Karpas-422 (cell line): ENCODE measurements around the gene CSRNP3. TPM values are rescaled to one million over a fixed set of nuclear protein-coding genes. Genes with fewer than 3 reads are reported as not detected.

Experiments
- DNase-seq: peaks from one replicate; pipeline ENCODE4 v3.0.0-alpha.2; 2015
- H2AFZ ChIP-seq: fragments of 200-600 bp; sonication (generic); 2 replicates; pipeline ENCODE4 v1.6.1; 2014; ENCODE audit warnings: antibody characterized with exemption, low read length, mixed read lengths
- H3K27ac ChIP-seq: fragments of 200-600 bp; sonication (generic); 2 replicates; pipeline ENCODE4 v1.5.1; 2014; ENCODE audit warnings: mild to moderate bottlenecking, low read length, moderate library complexity
- H3K27me3 ChIP-seq: fragments of 200-600 bp; sonication (generic); 2 replicates; pipeline ENCODE4 v1.6.1; 2014; ENCODE audit warnings: low read length, mixed read lengths
- H3K36me3 ChIP-seq: fragments of 200-600 bp; sonication (generic); 2 replicates; pipeline ENCODE4 v1.6.1; 2014; ENCODE audit warnings: low read length, mixed read lengths; ENCODE audit not compliant: insufficient read depth
- H3K4me1 ChIP-seq: fragments of 200-600 bp; sonication (generic); 2 replicates; pipeline ENCODE4 v1.6.1; 2014; ENCODE audit warnings: mild to moderate bottlenecking, low read length, mixed read lengths
- H3K4me2 ChIP-seq: fragments of 200-600 bp; sonication (generic); 2 replicates; pipeline ENCODE4 v1.6.1; 2014; ENCODE audit warnings: low read length, low read depth, mild to moderate bottlenecking; ENCODE audit not compliant: poor library complexity, severe bottlenecking
- H3K4me3 ChIP-seq: fragments of 200-600 bp; sonication (generic); 2 replicates; pipeline ENCODE4 v1.5.1; 2014; ENCODE audit warnings: mild to moderate bottlenecking, antibody characterized with exemption, low read length, mixed read lengths
- H3K79me2 ChIP-seq: fragments of 200-600 bp; sonication (generic); 2 replicates; pipeline ENCODE4 v1.6.1; 2014; ENCODE audit warnings: mild to moderate bottlenecking, low read length, mixed read lengths
- H3K9ac ChIP-seq: fragments of 200-600 bp; sonication (generic); 2 replicates; pipeline ENCODE4 v1.6.0; 2014; ENCODE audit warnings: low read length
- H3K9me2 ChIP-seq: fragments of 200-600 bp; sonication (generic), shearing (Covaris generic); replicated peaks from 2 replicates; pipeline ENCODE4 v1.6.0; 2014; ENCODE audit warnings: mild to moderate bottlenecking, low read length, moderate library complexity; ENCODE audit not compliant: insufficient read depth
- H3K9me3 ChIP-seq: fragments of 300-700, 200-600 bp; sonication (generic); 2 replicates; pipeline ENCODE4 v1.6.1; 2014; ENCODE audit warnings: low read length, mixed read lengths
- H4K20me1 ChIP-seq: fragments of 200-600 bp; sonication (generic); 2 replicates; pipeline ENCODE4 v1.6.1; 2014; ENCODE audit warnings: mild to moderate bottlenecking, antibody characterized with exemption, low read length, low read depth; ENCODE audit not compliant: insufficient read depth
- total RNA-seq: library from RNA; depleted of rRNA; stranded (reverse); fragments of >200 nt; shearing (Covaris generic); gene quantifications from 2 replicates; pipeline ENCODE4 v1.2.3, GENCODE V29; 2014; ENCODE audit warnings: low replicate concordance

CSRNP3 gene
- total RNA-seq, 1 experiment from 2014 or later = 16.8 TPM

DNA sequence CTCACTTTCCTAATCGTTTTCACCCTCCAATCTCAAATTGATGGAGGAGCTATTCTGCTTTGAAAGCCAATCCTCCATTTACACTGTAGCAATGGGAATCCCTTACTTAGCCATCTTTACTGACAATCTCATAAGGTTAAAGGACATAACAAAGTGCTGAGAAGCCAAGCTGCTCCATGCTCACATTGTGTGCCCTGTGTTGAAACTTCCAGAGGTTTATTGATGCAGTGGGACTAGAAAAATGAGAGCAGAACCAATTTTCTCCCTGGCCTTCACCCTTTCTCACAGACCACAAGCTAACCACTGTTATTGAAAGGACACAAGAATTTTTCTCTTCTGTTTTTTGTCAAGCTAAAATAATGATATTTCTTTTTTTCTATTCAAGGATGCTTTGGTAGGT lies 63.8 kb downstream of the CSRNP3 start:
- Histone ChIP-seq H3K9me2 (no peaks in the 10 kb centered on the region), H3K9me3 (no peaks in the 10 kb centered on the region), H3K4me1 (no peaks in the 10 kb centered on the region), H3K27ac (no peak overlapping the region), H3K79me2 (no peaks in the 10 kb centered on the region), H3K4me2 (no peak overlapping the region), H3K9ac (no peak overlapping the region), H3K4me3 (no peak overlapping the region), H3K27me3 (no peaks in the 10 kb centered on the region), H2AFZ (no peak overlapping the region), H3K36me3 (no peaks in the 10 kb centered on the region), H4K20me1 (no peaks in the 10 kb centered on the region)
- no peak for DNase-seq

GRCh38 chr2:165535471-165535870 lies 66.0 kb downstream of the CSRNP3 start:
- Histone ChIP-seq H3K27ac (no peak overlapping the region), H4K20me1 (no peaks in the 10 kb centered on the region), H3K9me2 (no peaks in the 10 kb centered on the region), H3K4me3 (no peak overlapping the region), H3K9me3 (no peaks in the 10 kb centered on the region), H3K9ac (no peak overlapping the region), H3K4me1 (no peaks in the 10 kb centered on the region), H3K27me3 (no peaks in the 10 kb centered on the region), H3K4me2 (no peak overlapping the region), H3K36me3 (no peaks in the 10 kb centered on the region), H3K79me2 (no peaks in the 10 kb centered on the region), H2AFZ (no peak overlapping the region)
- DNase-seq = no peak

- Histone ChIP-seq H4K20me1 (no peaks in the 10 kb centered on the region), H3K4me1 (no peaks in the 10 kb centered on the region), H3K4me3 (no peak overlapping the region), H3K79me2 (no peaks in the 10 kb centered on the region), H3K27ac (no peak overlapping the region), H3K9me2 (no peaks in the 10 kb centered on the region), H2AFZ (no peak overlapping the region), H3K36me3 (no peaks in the 10 kb centered on the region), H3K9me3 (no peaks in the 10 kb centered on the region), H3K27me3 (no peaks in the 10 kb centered on the region), H3K9ac (no peak overlapping the region), H3K4me2 (no peak overlapping the region)
- no peak for DNase-seq
These were observed 67.5 kb downstream of the CSRNP3 start for GRCh38 chr2:165536851-165537499.

- H3K79me2 ChIP-seq = no peaks in the 10 kb centered on the region
- H3K27ac ChIP-seq = no peak overlapping the region
- H3K36me3 ChIP-seq = no peaks in the 10 kb centered on the region
- no peaks in the 10 kb centered on the region for H3K4me1 ChIP-seq
- H3K27me3 ChIP-seq = no peaks in the 10 kb centered on the region
- H3K9me2 ChIP-seq = no peaks in the 10 kb centered on the region
- no peaks in the 10 kb centered on the region for H3K9me3 ChIP-seq
- no peak overlapping the region for H3K9ac ChIP-seq
- H4K20me1 ChIP-seq = no peaks in the 10 kb centered on the region
- no peak for DNase-seq
- H3K4me3 ChIP-seq = no peak overlapping the region
- no peak overlapping the region for H2AFZ ChIP-seq
- H3K4me2 ChIP-seq = no peak overlapping the region
These were observed 70.5 kb downstream of the CSRNP3 start for GRCh38 chr2:165539985-165540384.

- Histone ChIP-seq H3K9me3 (no peaks in the 10 kb centered on the region), H3K4me2 (no peak overlapping the region), H3K27me3 (no peaks in the 10 kb centered on the region), H3K4me3 (no peak overlapping the region), H4K20me1 (no peaks in the 10 kb centered on the region), H3K79me2 (no peaks in the 10 kb centered on the region), H3K9me2 (no peaks in the 10 kb centered on the region), H3K9ac (no peak overlapping the region), H3K27ac (no peak overlapping the region), H2AFZ (no peak overlapping the region), H3K4me1 (no peaks in the 10 kb centered on the region), H3K36me3 (no peaks in the 10 kb centered on the region)
- no peak for DNase-seq
These were observed 75.4 kb downstream of the CSRNP3 start for GRCh38 chr2:165544897-165545296.

DNA sequence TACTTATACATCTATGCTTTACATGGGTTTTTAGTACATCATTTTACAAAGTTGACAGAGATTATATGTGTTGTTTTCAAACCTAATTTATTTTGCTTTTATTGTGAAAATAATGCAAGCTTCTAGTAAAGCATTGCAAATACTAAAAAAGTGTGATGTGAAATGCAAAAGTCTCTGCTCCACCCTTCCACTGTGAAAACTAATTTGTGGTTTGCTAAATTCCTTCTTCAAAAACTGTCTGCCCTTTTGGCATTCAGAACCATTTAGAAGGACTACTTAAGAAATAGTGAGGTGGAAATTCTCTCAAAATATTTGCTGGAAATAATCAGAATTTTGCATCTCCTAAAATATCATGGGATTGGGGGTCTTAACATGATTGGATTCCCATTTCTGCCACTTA lies 78.4 kb downstream of the CSRNP3 start:
- Histone ChIP-seq H3K79me2 (no peaks in the 10 kb centered on the region), H4K20me1 (no peaks in the 10 kb centered on the region), H3K9ac (no peak overlapping the region), H2AFZ (no peak overlapping the region), H3K4me3 (no peak overlapping the region), H3K4me2 (no peak overlapping the region), H3K9me2 (no peaks in the 10 kb centered on the region), H3K9me3 (no peaks in the 10 kb centered on the region), H3K27me3 (no peaks in the 10 kb centered on the region), H3K27ac (no peak overlapping the region), H3K4me1 (no peaks in the 10 kb centered on the region), H3K36me3 (no peaks in the 10 kb centered on the region)
- no peak for DNase-seq

DNA sequence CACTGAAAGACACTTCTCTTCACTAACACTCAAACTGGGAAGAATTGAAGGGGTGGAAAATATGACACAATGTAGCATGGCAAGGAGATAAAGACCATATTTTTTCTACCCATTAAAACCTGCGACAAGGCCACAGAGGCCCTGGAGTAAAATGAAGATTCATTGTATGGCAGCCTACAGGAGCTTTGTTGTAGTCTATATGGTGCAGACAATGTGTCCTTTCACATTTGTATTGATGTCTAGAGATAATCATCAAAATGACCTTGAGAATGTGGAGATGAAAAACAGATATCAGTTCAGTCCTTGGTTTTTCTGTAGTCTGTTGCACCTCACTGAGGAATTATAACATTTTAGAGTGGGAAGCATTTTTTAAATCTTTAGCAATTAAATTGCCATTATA lies 80.1 kb downstream of the CSRNP3 start:
- H3K9me2 ChIP-seq = no peaks in the 10 kb centered on the region
- no peak for DNase-seq
- H3K27ac ChIP-seq = no peak overlapping the region
- H3K36me3 ChIP-seq = no peaks in the 10 kb centered on the region
- H3K27me3 ChIP-seq = no peaks in the 10 kb centered on the region
- H2AFZ ChIP-seq = no peak overlapping the region
- no peak overlapping the region for H3K9ac ChIP-seq
- H3K4me2 ChIP-seq = no peak overlapping the region
- no peaks in the 10 kb centered on the region for H3K9me3 ChIP-seq
- H3K79me2 ChIP-seq = no peaks in the 10 kb centered on the region
- H3K4me3 ChIP-seq = no peak overlapping the region
- no peaks in the 10 kb centered on the region for H4K20me1 ChIP-seq
- H3K4me1 ChIP-seq = no peaks in the 10 kb centered on the region

GRCh38 chr2:165558832-165559231 lies 89.3 kb downstream of the CSRNP3 start:
- H3K9ac ChIP-seq = no peak overlapping the region
- H3K36me3 ChIP-seq = no peaks in the 10 kb centered on the region
- peak; percentile 58 for DNase-seq
- H2AFZ ChIP-seq = no peak overlapping the region
- no peaks in the 10 kb centered on the region for H4K20me1 ChIP-seq
- H3K9me2 ChIP-seq = no peaks in the 10 kb centered on the region
- no peak overlapping the region for H3K4me3 ChIP-seq
- H3K9me3 ChIP-seq = no peaks in the 10 kb centered on the region
- peaks cover 27% of the 10 kb centered on the region for H3K4me1 ChIP-seq
- no peaks in the 10 kb centered on the region for H3K79me2 ChIP-seq
- no peak overlapping the region for H3K4me2 ChIP-seq
- H3K27me3 ChIP-seq = no peaks in the 10 kb centered on the region
- H3K27ac ChIP-seq = no peak overlapping the region
